T-cell (primary cell): Measurements from ENCODE around the gene RERG. TPM values are rescaled to one million over a fixed set of nuclear protein-coding genes. Genes with fewer than 3 reads are reported as not detected.
"Not testable (repeated sequence)": the region's sequence is repeated elsewhere in the genome, so short reads cannot be mapped to it uniquely, and the experiment has no call there.

ENCODE experiments used
- ATAC-seq, 4 experiments: fragments of 200-7000 bp in 3 of 4; fragments of 150-1000 bp in 1 of 4; cut with Tn5 transposase; replicated peaks in 1 of 4; 1 replicate in 3 of 4; 2 replicates in 1 of 4; pipeline ENCODE4 v1.10.0; 2021; ENCODE audit warnings: moderate library complexity in 3 of 4, mild to moderate bottlenecking in 2 of 4, moderate number of reproducible peaks in 1 of 4
- CTCF ChIA-PET, 2 donors: fragments of 300-600 bp; sonication (Branson Sonifier 250); formaldehyde crosslinking; loops; one replicate each; lab custom pipeline; 2022; ENCODE audit warnings: antibody characterized with exemption in 2 of 2; lab: Charles Lee
- POLR2A ChIA-PET, 2 donors: fragments of 300-600 bp; sonication (Branson Sonifier 250); formaldehyde crosslinking; loops; one replicate each; lab custom pipeline; 2022; ENCODE audit warnings: antibody characterized with exemption in 2 of 2; lab: Charles Lee
- DNase-seq, 35 experiments: peaks; one replicate each; pipeline versions ENCODE4 v3.0.0 to v3.0.0-alpha.2; 2013 to 2023
- H3K27ac ChIP-seq: one replicate; pipeline ENCODE4 v1.5.1; 2013; ENCODE audit warnings: low read length
- H3K27me3 ChIP-seq, 2 experiments: replicated peaks in 1 of 2; 1 replicate in 1 of 2; 2 replicates in 1 of 2; pipeline versions ENCODE4 v1.6.1 to v1.7.0; 2013; ENCODE audit warnings: low read length in 1 of 2, mixed read lengths in 1 of 2; ENCODE audit not compliant: control insufficient read depth in 2 of 2, insufficient read depth in 2 of 2; ENCODE audit errors: extremely low read depth in 1 of 2
- H3K36me3 ChIP-seq, 2 donors: 1 replicate in 1 of 2; 2 replicates in 1 of 2; pipeline versions ENCODE4 v1.6.1 to v1.7.0; 2013; ENCODE audit warnings: low read length in 1 of 2; ENCODE audit not compliant: control insufficient read depth in 2 of 2, insufficient read depth in 1 of 2; ENCODE audit errors: extremely low read depth in 1 of 2
- H3K4me1 ChIP-seq, 2 experiments: 1 replicate in 1 of 2; 2 replicates in 1 of 2; pipeline versions ENCODE4 v1.6.1 to v1.7.0; 2013; ENCODE audit warnings: low read length in 2 of 2, mixed read lengths in 1 of 2; ENCODE audit not compliant: insufficient read depth in 2 of 2, control insufficient read depth in 1 of 2; ENCODE audit errors: extremely low read depth in 1 of 2
- H3K4me3 ChIP-seq, 2 donors: 1 replicate in 1 of 2; 2 replicates in 1 of 2; pipeline versions ENCODE4 v1.5.1 to v1.7.0; 2013; ENCODE audit warnings: mild to moderate bottlenecking in 2 of 2, low read length in 1 of 2, moderate library complexity in 1 of 2; ENCODE audit not compliant: control insufficient read depth in 1 of 2; ENCODE audit errors: extremely low read depth in 1 of 2
- H3K9me3 ChIP-seq: 2 replicates; pipeline ENCODE4 v1.7.0; 2013
- H3K27ac Mint-ChIP-seq, 2 donors: one replicate each; pipeline ENCODE4 v1.8.0; 2020 to 2021; ENCODE audit warnings: mild to moderate bottlenecking in 2 of 2, mixed read lengths in 2 of 2
- H3K27me3 Mint-ChIP-seq, 2 donors: one replicate each; pipeline ENCODE4 v1.8.0; 2021 to 2022; ENCODE audit warnings: mixed read lengths in 2 of 2
- H3K36me3 Mint-ChIP-seq: one replicate; pipeline ENCODE4 v1.8.0; 2021; ENCODE audit warnings: mixed read lengths
- H3K4me1 Mint-ChIP-seq, 3 donors: one replicate each; pipeline ENCODE4 v1.8.0; 2020 to 2022; ENCODE audit warnings: mixed read lengths in 3 of 3, mild to moderate bottlenecking in 1 of 3
- H3K4me3 Mint-ChIP-seq, 3 donors: one replicate each; pipeline ENCODE4 v1.8.0; 2020 to 2022; ENCODE audit warnings: mild to moderate bottlenecking in 3 of 3, mixed read lengths in 3 of 3, moderate library complexity in 3 of 3
- H3K9me3 Mint-ChIP-seq, 3 donors: one replicate each; pipeline ENCODE4 v1.8.0; 2020 to 2022; ENCODE audit warnings: mixed read lengths in 3 of 3
- WGBS: methylation state at CpG from one replicate; pipeline ENCODE4 v1.1.5; 2013; ENCODE audit warnings: missing lambda C conversion rate; ENCODE audit not compliant: insufficient coverage; 5-methylcytosine and 5-hydroxymethylcytosine counted together
- total RNA-seq, 35 experiments: library from RNA in 6 of 35; stranded (reverse) in 6 of 35; fragments of 120-200 nt in 1 of 35; gene quantifications; one replicate each; pipeline versions ENCODE4 v1.2.1 to v1.2.4 and lab custom pipeline; 2013 to 2026

The RERG gene
- total RNA-seq, 5 donors from 2014 or later (not counting 1 experiment from before 2014, with no cell fraction given) = 0.20 to 0.60 TPM; not detected in 3

DNA sequence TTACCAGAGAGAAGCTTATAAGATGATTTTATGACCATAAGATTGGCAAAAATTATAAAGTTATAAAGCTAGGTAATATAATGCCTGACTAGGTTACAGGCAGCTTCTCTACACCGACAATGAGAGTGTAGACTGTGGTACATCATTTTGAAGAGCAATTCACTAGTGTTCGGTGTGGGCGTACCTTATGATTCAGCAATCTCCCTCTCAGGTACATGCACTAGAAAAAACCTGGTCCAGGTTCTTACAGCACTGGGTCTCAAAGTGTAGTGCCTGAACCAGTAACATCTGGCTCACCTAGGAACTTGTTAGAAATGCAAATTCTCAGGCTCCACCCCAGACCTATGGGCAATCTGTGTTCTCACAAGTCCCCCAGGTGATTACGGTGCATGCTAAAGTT is 106.7 kb downstream of the RERG start:
- Histone ChIP-seq H3K36me3 (no peaks in the 10 kb centered on the region), H3K4me1 (no peaks in the 10 kb centered on the region), H3K27me3 (no peaks in the 10 kb centered on the region), H3K9me3 (no peaks in the 10 kb centered on the region), H3K4me3 (no peak overlapping the region), H3K27ac (no peak overlapping the region)
- DNase-seq (no peak), ATAC-seq (no peak)
- Mint-ChIP-seq H3K4me1 (no peaks in the 10 kb centered on the region), H3K27ac (no peak overlapping the region), H3K36me3 (no peaks in the 10 kb centered on the region), H3K9me3 (no peaks in the 10 kb centered on the region), H3K4me3 (no peak overlapping the region), H3K27me3 (peaks cover 7 to 30% of the 10 kb centered on the region in 2 donors)
- ChIA-PET CTCF (no interaction called here), POLR2A (no interaction called here)
- WGBS = 100% methylated on average over 2 of the region's 4 CpGs

- Histone ChIP-seq H3K4me1 (no peaks in the 10 kb centered on the region), H3K27me3 (no peaks in the 10 kb centered on the region), H3K36me3 (no peaks in the 10 kb centered on the region), H3K4me3 (no peak overlapping the region), H3K27ac (no peak overlapping the region), H3K9me3 (no peaks in the 10 kb centered on the region)
- WGBS = no CpG with 5 or more reads among the region's 1 CpG
- Mint-ChIP-seq H3K36me3 (no peaks in the 10 kb centered on the region), H3K27ac (no peak overlapping the region), H3K9me3 (peaks cover 0 to 5% (median 0%) of the 10 kb centered on the region in 3 donors), H3K4me3 (no peak overlapping the region), H3K27me3 (peaks cover 3 to 11% of the 10 kb centered on the region in 2 donors), H3K4me1 (peaks cover 0 to 4% (median 3%) of the 10 kb centered on the region in 3 donors)
- ChIA-PET CTCF (no interaction called here), POLR2A (no interaction called here)
- no peak for ATAC-seq
- no peak for DNase-seq
Observed at GRCh38 chr12:15092826-15093225, 128.4 kb downstream of the RERG start.

- no peak for DNase-seq
- H3K4me1 ChIP-seq = no peaks in the 10 kb centered on the region
- H3K27me3 Mint-ChIP-seq = peaks cover 4 to 23% of the 10 kb centered on the region in 2 donors
- no peak overlapping the region for H3K4me3 ChIP-seq
- H3K4me1 Mint-ChIP-seq = peaks cover 0 to 7% (median 5%) of the 10 kb centered on the region in 3 donors
- H3K36me3 ChIP-seq = no peaks in the 10 kb centered on the region
- H3K36me3 Mint-ChIP-seq = no peaks in the 10 kb centered on the region
- H3K4me3 Mint-ChIP-seq = no peak overlapping the region
- no peak overlapping the region for H3K27ac ChIP-seq
- no peak for ATAC-seq
- H3K27me3 ChIP-seq = no peaks in the 10 kb centered on the region
- WGBS = 83% methylated on average over 1 of the region's 2 CpGs
- H3K27ac Mint-ChIP-seq = no peak overlapping the region
- no peaks in the 10 kb centered on the region for H3K9me3 Mint-ChIP-seq
- POLR2A ChIA-PET = no interaction called here
- CTCF ChIA-PET = no interaction called here
- no peaks in the 10 kb centered on the region for H3K9me3 ChIP-seq
Observed at GRCh38 chr12:15090441-15090840, 130.8 kb downstream of the RERG start.

GRCh38 chr12:15088105-15088504 is 133.1 kb downstream of the RERG start:
- no peaks in the 10 kb centered on the region for H3K9me3 Mint-ChIP-seq
- H3K27ac ChIP-seq = no peak overlapping the region
- WGBS = no CpG with 5 or more reads among the region's 1 CpG
- ChIA-PET POLR2A (interaction anchor here in 1 of 2 donors (0.6 kb wide), 1 partner anchor 910 kb away, joined by 4 read pairs; no protein-coding TSS in a partner anchor), CTCF (interaction anchor here in 1 of 2 donors (0.6 kb wide), 1 partner anchor 154 kb away, joined by 5 read pairs; no protein-coding TSS in a partner anchor)
- H3K4me3 Mint-ChIP-seq = no peak overlapping the region
- no peaks in the 10 kb centered on the region for H3K36me3 Mint-ChIP-seq
- H3K4me1 ChIP-seq = no peaks in the 10 kb centered on the region
- H3K27me3 ChIP-seq = no peaks in the 10 kb centered on the region
- peaks cover 4 to 23% of the 10 kb centered on the region in 2 donors for H3K27me3 Mint-ChIP-seq
- peaks cover 0 to 7% (median 5%) of the 10 kb centered on the region in 3 donors for H3K4me1 Mint-ChIP-seq
- no peak overlapping the region for H3K27ac Mint-ChIP-seq
- no peaks in the 10 kb centered on the region for H3K9me3 ChIP-seq
- ATAC-seq (peak in 1 of 4 experiments; percentile 64), DNase-seq (peak in 1 of 35 experiments; percentile 2)
- H3K4me3 ChIP-seq = no peak overlapping the region
- H3K36me3 ChIP-seq = no peaks in the 10 kb centered on the region

DNA sequence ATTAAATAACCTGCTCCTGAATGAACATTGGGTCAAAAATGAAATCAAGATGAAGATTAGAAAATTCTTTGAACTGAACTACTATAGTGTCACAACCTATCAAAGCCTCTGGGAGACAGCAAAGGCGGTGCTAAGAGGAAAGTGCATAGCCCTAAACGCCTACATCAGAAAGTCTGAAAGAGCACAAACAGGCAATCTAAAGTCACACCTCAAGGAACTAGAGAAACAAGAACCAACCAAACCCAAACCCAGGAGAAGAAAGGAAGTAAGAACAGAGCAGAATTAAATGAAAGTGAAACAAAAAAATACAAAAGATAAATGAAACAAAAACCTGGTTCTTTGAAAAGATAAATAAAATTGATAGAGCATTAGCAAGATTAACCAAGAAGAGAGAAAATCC is 143.5 kb downstream of the RERG start:
- H3K27ac ChIP-seq, ATAC-seq, POLR2A ChIA-PET, CTCF ChIA-PET, H3K27me3 ChIP-seq, H3K36me3 ChIP-seq, H3K4me1 ChIP-seq, H3K9me3 ChIP-seq, H3K27me3 Mint-ChIP-seq, H3K9me3 Mint-ChIP-seq, DNase-seq, H3K36me3 Mint-ChIP-seq, H3K4me3 ChIP-seq: not testable (repeated sequence)
- Mint-ChIP-seq H3K4me3 (peak overlapping the region in 2 of 3 donors; percentile 11 to 29), H3K4me1 (peaks cover 8 to 14% (median 12%) of the 10 kb centered on the region in 3 donors), H3K27ac (peak overlapping the region; percentile 21 to 71)
- no CpG with 5 or more reads among the region's 2 CpGs for WGBS

GRCh38 chr12:15074351-15074750 is 146.9 kb downstream of the RERG start:
- POLR2A ChIA-PET = no interaction called here
- no peak for ATAC-seq
- Mint-ChIP-seq H3K4me3 (no peak overlapping the region), H3K27ac (no peak overlapping the region), H3K36me3 (no peaks in the 10 kb centered on the region), H3K9me3 (peaks cover 0 to 2% (median 0%) of the 10 kb centered on the region in 3 donors), H3K27me3 (peaks cover 11 to 25% of the 10 kb centered on the region in 2 donors), H3K4me1 (peaks cover 8 to 14% (median 12%) of the 10 kb centered on the region in 3 donors)
- Histone ChIP-seq H3K9me3 (no peaks in the 10 kb centered on the region), H3K36me3 (no peaks in the 10 kb centered on the region), H3K4me3 (no peak overlapping the region), H3K27me3 (peaks cover 0 to 5% of the 10 kb centered on the region in 2 experiments), H3K27ac (no peak overlapping the region), H3K4me1 (no peaks in the 10 kb centered on the region)
- DNase-seq = no peak
- CTCF ChIA-PET = no interaction called here
- WGBS = no CpG with 5 or more reads among the region's 1 CpG
